H1 (cell line): ENCODE measurements around the gene GRID1. TPM values are rescaled to one million over a fixed set of nuclear protein-coding genes. Genes with fewer than 3 reads are reported as not detected.

Source experiments
- CTCF ChIA-PET: fragments of 300-600 bp; sonication (Branson Sonifier 250); formaldehyde crosslinking; loops from one replicate; lab custom pipeline; 2021; ENCODE audit not compliant: partially characterized antibody; lab: Charles Lee
- POLR2A ChIA-PET: fragments of 300-600 bp; sonication (Branson Sonifier 250); formaldehyde crosslinking; loops from one replicate; lab custom pipeline; 2021; ENCODE audit warnings: inconsistent platforms; ENCODE audit not compliant: partially characterized antibody; lab: Charles Lee
- DNase-seq, 2 experiments: peaks; one replicate each; pipeline versions ENCODE4 v3.0.0 to v3.0.0-alpha.2; 2010 to 2022; ENCODE audit warnings: low spot score in 2 of 2, low read depth in 1 of 2, mixed read lengths in 1 of 2
- FAIRE-seq: peaks from 2 replicates; lab custom pipeline; 2011; peaks lifted over from hg19 to GRCh38; lab: Jason Lieb, UNC
- H2AFZ ChIP-seq: 2 replicates; pipeline ENCODE4 v1.8.1; 2012; ENCODE audit warnings: low read length, inconsistent platforms
- H2AK5ac ChIP-seq: 2 replicates; pipeline ENCODE4 v1.6.1; 2013; ENCODE audit warnings: low read depth, low read length
- H2BK120ac ChIP-seq: replicated peaks from 2 replicates; pipeline ENCODE3; 2013; ENCODE audit warnings: low read depth, low read length, inconsistent platforms
- H2BK12ac ChIP-seq: 2 replicates; pipeline ENCODE4 v1.6.1; 2013; ENCODE audit warnings: low read depth, low read length
- H2BK15ac ChIP-seq: 2 replicates; pipeline ENCODE4 v1.6.1; 2013; ENCODE audit warnings: low read length
- H2BK20ac ChIP-seq: 2 replicates; pipeline ENCODE4 v1.6.1; 2013; ENCODE audit warnings: low read length
- H2BK5ac ChIP-seq: 2 replicates; pipeline ENCODE4 v1.6.1; 2013; ENCODE audit warnings: low read depth, low read length
- H3K14ac ChIP-seq: 2 replicates; pipeline ENCODE4 v1.6.1; 2013; ENCODE audit warnings: inconsistent platforms; ENCODE audit not compliant: insufficient read length
- H3K18ac ChIP-seq: 2 replicates; pipeline ENCODE4 v1.6.1; 2013; ENCODE audit warnings: low read length; ENCODE audit errors: extremely low read depth
- H3K23ac ChIP-seq: 2 replicates; pipeline ENCODE4 v1.6.1; 2013; ENCODE audit warnings: inconsistent platforms; ENCODE audit not compliant: insufficient read length
- H3K23me2 ChIP-seq: 2 replicates; pipeline ENCODE4 v1.6.1; 2013; ENCODE audit warnings: low read depth, low read length
- H3K27ac ChIP-seq: 2 replicates; pipeline ENCODE4 v1.6.1; 2011; ENCODE audit warnings: low read depth, low read length, inconsistent platforms
- H3K27me3 ChIP-seq, 4 experiments: replicated peaks in 1 of 4; 1 replicate in 1 of 4; 2 replicates in 3 of 4; pipeline versions ENCODE4 v1.6.1 to v1.8.1; 2011 to 2013; ENCODE audit warnings: low read length in 3 of 4, mild to moderate bottlenecking in 3 of 4, inconsistent platforms in 2 of 4, mixed read lengths in 2 of 4, moderate library complexity in 1 of 4; ENCODE audit not compliant: control insufficient read depth in 3 of 4, insufficient read depth in 3 of 4; ENCODE audit errors: extremely low read depth in 1 of 4
- H3K36me3 ChIP-seq, 4 experiments: 2 replicates each; pipeline versions ENCODE4 v1.6.1 to v1.8.1; 2011 to 2013; ENCODE audit warnings: mild to moderate bottlenecking in 4 of 4, low read length in 3 of 4, moderate library complexity in 2 of 4, control low read depth in 1 of 4, inconsistent platforms in 1 of 4; ENCODE audit not compliant: insufficient read depth in 4 of 4, control insufficient read depth in 2 of 4
- H3K4ac ChIP-seq: replicated peaks from 2 replicates; pipeline ENCODE3; 2013; ENCODE audit warnings: low read length, low read depth, mixed read lengths, inconsistent platforms; ENCODE audit not compliant: insufficient read length
- H3K4me1 ChIP-seq, 4 experiments: replicated peaks in 1 of 4; 1 replicate in 1 of 4; 2 replicates in 3 of 4; pipeline versions ENCODE4 v1.6.1 to v1.8.1; 2011 to 2013; ENCODE audit warnings: low read length in 3 of 4, inconsistent platforms in 2 of 4, mixed read lengths in 1 of 4; ENCODE audit not compliant: insufficient read depth in 4 of 4, control insufficient read depth in 3 of 4
- H3K4me2 ChIP-seq, 2 experiments: 2 replicates each; pipeline versions ENCODE4 v1.6.1 to v1.8.1; 2011 to 2013; ENCODE audit warnings: low read depth in 2 of 2, low read length in 2 of 2, control low read depth in 1 of 2, inconsistent platforms in 1 of 2, mild to moderate bottlenecking in 1 of 2; ENCODE audit not compliant: insufficient read depth in 1 of 2
- H3K4me3 ChIP-seq, 4 experiments: fragments of 200-600, 300-600 bp in 1 of 4; sonication (generic), shearing (Covaris generic), sonication (Bioruptor Twin) in 1 of 4; 2 replicates each; pipeline versions ENCODE4 v1.5.1 to v1.8.1; 2011 to 2016; ENCODE audit warnings: low read length in 4 of 4, low read depth in 3 of 4, control low read depth in 2 of 4, inconsistent platforms in 2 of 4, mild to moderate bottlenecking in 2 of 4, mixed read lengths in 1 of 4, moderate library complexity in 1 of 4; ENCODE audit not compliant: insufficient read depth in 2 of 4; ENCODE audit errors: extremely low read depth in 1 of 4
- H3K56ac ChIP-seq: replicated peaks from 2 replicates; pipeline ENCODE3; 2013; ENCODE audit warnings: low read depth, mild to moderate bottlenecking, mixed read lengths, low read length, inconsistent platforms; ENCODE audit not compliant: insufficient read length
- H3K79me1 ChIP-seq: 2 replicates; pipeline ENCODE4 v1.6.1; 2013; ENCODE audit warnings: low read depth, low read length, control low read depth
- H3K79me2 ChIP-seq, 2 experiments: 2 replicates each; pipeline versions ENCODE4 v1.6.1 to v1.8.1; 2012 to 2013; ENCODE audit warnings: low read length in 2 of 2, mild to moderate bottlenecking in 2 of 2, inconsistent platforms in 1 of 2; ENCODE audit not compliant: insufficient read depth in 2 of 2, control insufficient read depth in 1 of 2
- H3K9ac ChIP-seq, 4 experiments: replicated peaks in 1 of 4; 1 replicate in 1 of 4; 2 replicates in 3 of 4; pipeline versions ENCODE4 v1.6.1 to v1.8.1; 2011 to 2013; ENCODE audit warnings: low read depth in 3 of 4, low read length in 3 of 4, control low read depth in 2 of 4, mild to moderate bottlenecking in 2 of 4, moderate library complexity in 2 of 4, inconsistent platforms in 1 of 4; ENCODE audit errors: extremely low read depth in 1 of 4
- H3K9me3 ChIP-seq, 2 experiments: 2 replicates each; pipeline versions ENCODE4 v1.6.1 to v1.8.1; 2012 to 2013; ENCODE audit warnings: mild to moderate bottlenecking in 2 of 2, moderate library complexity in 2 of 2, control low read depth in 1 of 2, inconsistent platforms in 1 of 2, low read depth in 1 of 2, low read length in 1 of 2, mixed read lengths in 1 of 2; ENCODE audit not compliant: insufficient read depth in 2 of 2
- H4K20me1 ChIP-seq, 2 experiments: replicated peaks in 1 of 2; 2 replicates each; pipeline versions ENCODE3 to v1.8.1; 2011 to 2013; ENCODE audit warnings: inconsistent platforms in 2 of 2, low read length in 2 of 2, mild to moderate bottlenecking in 1 of 2; ENCODE audit not compliant: insufficient read depth in 2 of 2, control insufficient read depth in 1 of 2
- H4K5ac ChIP-seq: 2 replicates; pipeline ENCODE4 v1.6.1; 2013; ENCODE audit warnings: low read length, low read depth, mixed read lengths, inconsistent platforms; ENCODE audit not compliant: insufficient read length
- H4K8ac ChIP-seq: 2 replicates; pipeline ENCODE4 v1.8.0; 2013; ENCODE audit warnings: mild to moderate bottlenecking, moderate library complexity, low read length, inconsistent platforms; ENCODE audit not compliant: insufficient read depth; ENCODE audit errors: extremely low read depth
- H4K91ac ChIP-seq: replicated peaks from 2 replicates; pipeline ENCODE3; 2013; ENCODE audit warnings: low read length, mixed read lengths, inconsistent platforms; ENCODE audit not compliant: insufficient read length
- ASH2L ChIP-seq: fragments of 200-600, 300-600 bp; sonication (generic); IDR thresholded peaks from one replicate; pipeline ENCODE4 v1.7.1; 2017; ENCODE audit warnings: low read length
- BRCA1 ChIP-seq: IDR thresholded peaks from 2 replicates; pipeline ENCODE4 v1.6.1; 2012; ENCODE audit warnings: low read depth, low read length, improper control_type of control experiment
- CBX5 ChIP-seq: fragments of 300-800, 300-1000 bp; sonication (generic); IDR thresholded peaks from 2 replicates; pipeline ENCODE4 v1.7.1; 2016; ENCODE audit warnings: antibody characterized with exemption, low read length, low read depth
- GABPA ChIP-seq: IDR thresholded peaks from 2 replicates; pipeline ENCODE4 v1.6.1; 2011; ENCODE audit warnings: mild to moderate bottlenecking, low read length, moderate library complexity, borderline replicate concordance; ENCODE audit not compliant: insufficient read depth
- GTF2F1 ChIP-seq: IDR thresholded peaks from 2 replicates; pipeline ENCODE4 v1.6.1; 2012; ENCODE audit warnings: low read depth, low read length, improper control_type of control experiment, borderline replicate concordance
- PHF8 ChIP-seq: fragments of 200-600 bp; sonication (generic); conservative IDR thresholded peaks from 2 replicates; pipeline ENCODE4 v1.7.1; 2012; ENCODE audit warnings: low read depth, mild to moderate bottlenecking, inconsistent platforms, low read length, moderate library complexity
- RFX5 ChIP-seq: IDR thresholded peaks from 2 replicates; pipeline ENCODE4 v1.6.1; 2011; ENCODE audit warnings: low read depth, low read length, improper control_type of control experiment, borderline replicate concordance
- SAP30 ChIP-seq: fragments of 300-600 bp; sonication (generic); IDR thresholded peaks from 2 replicates; pipeline ENCODE4 v1.7.1; 2012; ENCODE audit warnings: low read length, moderate library complexity, mild to moderate bottlenecking, inconsistent platforms; ENCODE audit not compliant: insufficient read depth, insufficient replicate concordance
- SIN3A ChIP-seq, 2 experiments: IDR thresholded peaks in 1 of 2; conservative IDR thresholded peaks in 1 of 2; 2 replicates each; pipeline ENCODE4 v1.6.1; 2011 to 2012; ENCODE audit warnings: low read length in 2 of 2, improper control_type of control experiment in 1 of 2, low read depth in 1 of 2, mild to moderate bottlenecking in 1 of 2
- SP2 ChIP-seq: IDR thresholded peaks from 2 replicates; pipeline ENCODE4 v1.6.1; 2012; ENCODE audit warnings: mild to moderate bottlenecking, low read length, inconsistent platforms
- SRF ChIP-seq: IDR thresholded peaks from 2 replicates; pipeline ENCODE4 v1.6.1; 2011; ENCODE audit warnings: mild to moderate bottlenecking, low read depth, low read length, moderate library complexity
- ZNF274 ChIP-seq: IDR thresholded peaks from 2 replicates; pipeline ENCODE4 v1.7.0; 2012; ENCODE audit warnings: low read length, borderline replicate concordance; ENCODE audit errors: extremely low read depth
- WGBS, 2 experiments: shearing (Covaris generic) in 1 of 2; methylation state at CpG; one replicate each; pipeline versions ENCODE4 v1.1.6 to v1.1.7; 2013 to 2015; ENCODE audit warnings: low lambda C conversion rate in 2 of 2, mixed read lengths in 2 of 2, inconsistent platforms in 1 of 2, low coverage in 1 of 2, missing lambda C conversion rate in 1 of 2; ENCODE audit not compliant: insufficient replicate concordance in 2 of 2, insufficient coverage in 1 of 2, insufficient read length in 1 of 2; ENCODE audit errors: extremely low coverage in 1 of 2, missing lambda C conversion rate in 1 of 2; 5-methylcytosine and 5-hydroxymethylcytosine counted together
- polyA plus RNA-seq, 7 experiments: library from polyadenylated mRNA; depleted of rRNA in 3 of 7; stranded (reverse) in 5 of 7; unstranded in 2 of 7; fragments of >200 nt in 5 of 7; fragments of 200-250 nt in 2 of 7; gene quantifications; 1 replicate in 5 of 7; 2 replicates in 1 of 7; 4 replicates in 1 of 7; pipeline versions ENCODE4 v1.2.1 to v1.2.3, GENCODE V29; 2011 to 2013; ENCODE audit warnings: missing spikeins in 2 of 7, mixed read lengths in 2 of 7
- total RNA-seq: library from RNA; stranded (reverse); fragmentation: NEBNext Ultra II Directional; extraction: Animal tissue kit (Norgen Biotek cat#: 25700); gene quantifications from 2 replicates; pipeline ENCODE4 v1.2.1, GENCODE V29; 2021
- TF ChIP-seq, protein P1 (sequence below): IDR thresholded peaks from 2 replicates; pipeline ENCODE4 v1.6.1; 2011; ENCODE audit warnings: low read length, improper control_type of control experiment

The GRID1 gene
- total and polyA plus RNA-seq, 2 of the 8 experiments (the other 6 are each of a cell fraction or from before 2014, with no cell fraction given) = 0.22 to 0.30 TPM

DNA sequence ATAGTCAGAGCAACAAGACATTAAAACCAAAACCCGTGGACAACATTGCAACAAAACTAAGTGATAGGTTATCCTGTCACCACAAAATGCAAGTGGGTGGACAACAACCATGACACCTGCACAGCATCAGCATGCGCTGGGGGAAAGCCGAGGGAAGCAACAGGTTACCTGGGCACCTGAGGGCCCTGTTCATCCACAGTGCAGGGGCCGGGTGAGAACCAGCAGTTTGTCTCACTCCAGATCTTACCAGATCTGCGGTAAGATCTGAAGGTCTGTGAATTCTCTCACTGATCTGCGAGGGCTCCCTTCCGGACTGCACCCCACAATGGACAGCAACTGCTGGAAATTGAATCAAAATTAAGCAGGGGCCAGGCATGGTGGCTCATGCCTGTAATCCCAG, 30.5 kb upstream of the GRID1 start:
- Histone ChIP-seq H3K4me3 (no peak overlapping the region), H2BK120ac (no peak overlapping the region), H4K91ac (no peak overlapping the region), H4K20me1 (peaks cover 0 to 2% of the 10 kb centered on the region in 2 experiments), H3K4me1 (no peaks in the 10 kb centered on the region; a peak in 3 of 7 replicates), H3K36me3 (no peaks in the 10 kb centered on the region), H3K27me3 (peaks cover 6 to 20% (median 18%) of the 10 kb centered on the region in 4 experiments), H2AK5ac (no peak overlapping the region), H3K4me2 (no peak overlapping the region), H3K23ac (no peak overlapping the region), H4K8ac (no peak overlapping the region), H2AFZ (no peak overlapping the region), H2BK12ac (no peak overlapping the region), H3K56ac (no peak overlapping the region), H3K23me2 (peaks cover 14% of the 10 kb centered on the region; the same call in 1 of the 2 replicates), H2BK20ac (no peak overlapping the region), H3K18ac (no peak overlapping the region), H3K9me3 (no peaks in the 10 kb centered on the region), H3K27ac (no peak overlapping the region), H2BK5ac (no peak overlapping the region), H3K79me1 (no peaks in the 10 kb centered on the region), H3K4ac (no peak overlapping the region), H3K14ac (no peak overlapping the region), H3K9ac (no peak overlapping the region), H4K5ac (no peak overlapping the region), H2BK15ac (no peak overlapping the region), H3K79me2 (no peaks in the 10 kb centered on the region)
- DNase-seq = peak in 1 of 2 experiments; percentile 27
- WGBS, 2 experiments = 76% methylated on average over 7 of the region's 7 CpGs; no CpG with 5 or more reads in 1 of the 2 experiments
- CTCF ChIA-PET = no interaction called here
- no peak for FAIRE-seq
- POLR2A ChIA-PET = no interaction called here
- TF ChIP-seq SAP30 (no peak), SP2 (no peak), PHF8 (no peak), RFX5 (no peak), SRF (no peak), BRCA1 (no peak), GABPA (no peak), CBX5 (no peak), SIN3A (conservative IDR thresholded peaks at IDR 0.05 in 1 of 2, IDR thresholded peaks at IDR 0.05 in 1 of 2; ENCODE audit: low read depth in 1 of 2, low read length in 2 of 2) (no peak), ZNF274 (no peak), ASH2L (no peak), GTF2F1 (no peak)
- TF ChIP-seq, protein P1, sequence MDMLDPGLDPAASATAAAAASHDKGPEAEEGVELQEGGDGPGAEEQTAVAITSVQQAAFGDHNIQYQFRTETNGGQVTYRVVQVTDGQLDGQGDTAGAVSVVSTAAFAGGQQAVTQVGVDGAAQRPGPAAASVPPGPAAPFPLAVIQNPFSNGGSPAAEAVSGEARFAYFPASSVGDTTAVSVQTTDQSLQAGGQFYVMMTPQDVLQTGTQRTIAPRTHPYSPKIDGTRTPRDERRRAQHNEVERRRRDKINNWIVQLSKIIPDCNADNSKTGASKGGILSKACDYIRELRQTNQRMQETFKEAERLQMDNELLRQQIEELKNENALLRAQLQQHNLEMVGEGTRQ = no peak
